Stimulated activated CD4-positive, alpha-beta T cell treated with anti-CD3 and anti-CD28 coated beads, Interleukin-2, amount 100 ng/mL, for 48 hours (primary cell): ENCODE measurements around the gene HELZ2.

ENCODE experiments used
- DNase-seq, 2 donors: peaks; one replicate each; pipeline ENCODE4 v3.0.0-alpha.2; 2020

HELZ2 gene

GRCh38 chr20:63549679-63550282, 24.3 kb downstream of the HELZ2 start:
- no peak for DNase-seq

DNA sequence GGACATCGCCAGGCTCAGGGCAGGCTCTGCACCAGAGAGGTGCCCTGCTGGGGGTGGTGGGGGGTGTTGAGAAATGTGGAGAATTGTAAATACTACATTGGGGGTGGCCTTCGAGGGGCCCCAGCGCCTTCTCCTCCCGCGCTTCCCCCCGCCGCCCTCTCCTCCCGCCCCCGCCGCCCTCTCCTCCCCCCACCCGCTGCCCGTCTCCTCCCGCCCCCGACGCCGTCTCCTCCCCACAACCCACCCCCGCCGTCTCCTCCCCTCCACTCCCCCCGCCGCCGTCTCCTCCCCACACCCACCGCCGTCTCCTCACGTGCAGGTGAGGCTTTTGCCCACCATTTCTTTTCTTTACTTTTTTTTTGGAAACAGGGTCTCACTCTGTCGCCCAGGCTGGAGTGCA, 25.0 kb downstream of the HELZ2 start:
- DNase-seq, result no peak

GRCh38 chr20:63548542-63548941, 25.5 kb downstream of the HELZ2 start:
- DNase-seq, result no peak

DNA sequence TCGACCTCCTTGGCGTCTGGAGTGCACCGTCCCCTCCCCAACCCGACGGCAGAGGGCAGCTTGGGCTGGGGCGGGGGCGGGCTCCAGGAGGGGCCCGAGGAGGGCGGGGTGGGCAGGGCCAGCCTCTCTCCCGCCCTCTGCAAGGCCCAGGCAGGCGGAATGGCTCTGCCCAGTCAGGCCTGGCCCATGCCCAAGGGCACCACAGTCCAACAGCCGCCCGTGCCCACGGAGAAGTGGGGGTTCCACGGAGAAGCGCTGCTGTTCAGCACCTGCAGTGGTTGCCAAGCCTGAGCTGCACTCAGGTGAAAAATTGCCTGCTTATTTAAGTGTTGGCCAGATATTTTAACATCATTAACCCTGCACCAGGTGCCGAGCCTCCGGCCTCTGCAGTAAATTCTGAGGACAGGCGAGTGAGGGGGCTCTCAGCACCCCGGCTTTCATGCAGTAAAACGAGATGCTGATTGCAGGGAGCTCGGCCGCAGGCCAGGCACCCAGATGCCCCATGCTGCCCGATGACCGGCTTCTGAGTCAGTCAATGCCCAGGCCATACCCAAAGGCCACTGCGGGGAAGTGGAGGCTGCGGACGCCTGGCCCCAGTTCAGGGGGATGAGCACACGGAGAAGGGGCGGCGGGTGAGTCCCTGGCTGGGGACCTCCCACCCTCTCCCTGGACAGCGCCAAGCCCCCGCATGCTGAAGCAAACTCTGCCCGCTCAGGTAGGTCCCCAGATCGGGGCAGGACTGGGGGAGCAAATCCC, 26.1 kb downstream of the HELZ2 start, which contains the start of gene SRMS:
SRMS (minus strand) TSS at position 25 of the 756 bp plus-strand sequence. CDS start 286 bp downstream, outside the sequence.
- no peak for DNase-seq

- no peak for DNase-seq
Measured at GRCh38 chr20:63546956-63547724, 26.9 kb downstream of the HELZ2 start.

GRCh38 chr20:63546256-63546955, 27.6 kb downstream of the HELZ2 start:
- DNase-seq, result no peak

DNA sequence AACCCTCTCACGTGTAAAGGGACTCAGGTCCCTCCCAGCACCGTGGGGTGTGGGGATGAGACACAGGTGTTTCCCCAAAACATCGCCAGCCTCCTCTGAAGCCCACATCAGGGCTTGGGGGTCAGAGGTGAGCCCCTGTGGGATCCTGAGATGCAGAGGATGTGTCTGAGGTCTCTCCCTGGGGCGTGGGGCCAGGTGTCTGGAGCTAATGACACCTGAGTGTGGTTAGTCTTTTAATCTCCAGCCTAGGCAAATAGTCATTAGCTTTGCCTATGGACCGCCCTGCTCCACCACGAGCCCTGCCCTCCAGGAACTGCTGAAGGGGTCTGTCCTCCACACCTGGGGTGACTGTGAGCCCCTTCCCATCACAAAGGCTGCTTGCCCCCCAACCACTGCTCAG, 28.2 kb downstream of the HELZ2 start:
- no peak for DNase-seq

GRCh38 chr20:63544958-63545516, 29.0 kb downstream of the HELZ2 start:
- DNase-seq, result no peak

- DNase-seq, result no peak
Measured at GRCh38 chr20:63544241-63544957, 29.6 kb downstream of the HELZ2 start.

DNA sequence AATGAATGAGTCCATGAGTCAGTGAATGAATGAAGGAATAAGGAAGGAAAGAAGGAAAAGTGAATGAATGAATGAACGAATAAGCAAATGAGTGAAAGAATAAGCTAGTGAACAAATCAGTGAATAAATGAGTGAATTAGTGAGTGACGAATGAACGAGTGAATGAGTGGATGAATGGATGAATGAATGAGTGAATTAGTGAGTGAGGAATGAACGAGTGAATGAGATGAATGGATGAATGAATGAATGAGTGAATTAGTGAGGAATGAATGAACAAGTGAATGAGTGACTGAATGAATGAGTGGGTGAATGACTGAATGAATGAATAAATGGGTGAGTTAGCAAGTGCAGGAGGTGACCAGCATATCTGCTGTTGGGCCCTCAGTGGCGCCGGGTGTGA, 30.3 kb downstream of the HELZ2 start:
- DNase-seq, result no peak

DNA sequence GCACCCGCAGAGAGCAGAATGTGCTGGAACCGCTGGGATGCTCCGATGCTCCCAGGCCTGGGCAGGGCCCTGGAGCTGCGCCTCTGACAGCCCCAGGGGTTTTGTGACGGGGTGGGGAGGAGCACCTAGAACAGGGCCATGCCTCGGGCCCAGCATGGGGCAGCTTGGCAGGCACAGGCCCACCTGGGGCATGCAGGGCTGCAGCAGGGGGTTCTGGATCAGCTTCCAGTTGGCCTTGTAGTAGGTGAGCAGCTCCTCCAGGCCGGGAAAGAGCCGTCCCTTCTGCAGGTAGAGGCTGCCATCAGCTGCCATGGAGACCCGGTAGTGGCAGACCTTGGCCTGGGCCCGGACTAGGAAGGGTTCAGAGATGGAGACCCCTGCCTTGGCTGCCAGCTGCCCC, 30.9 kb downstream of the HELZ2 start:
- DNase-seq, result no peak

- DNase-seq, result no peak
Measured at GRCh38 chr20:63542696-63543095, 31.3 kb downstream of the HELZ2 start.

- DNase-seq, result no peak
Measured at GRCh38 chr20:63542031-63542559, 31.9 kb downstream of the HELZ2 start.

DNA sequence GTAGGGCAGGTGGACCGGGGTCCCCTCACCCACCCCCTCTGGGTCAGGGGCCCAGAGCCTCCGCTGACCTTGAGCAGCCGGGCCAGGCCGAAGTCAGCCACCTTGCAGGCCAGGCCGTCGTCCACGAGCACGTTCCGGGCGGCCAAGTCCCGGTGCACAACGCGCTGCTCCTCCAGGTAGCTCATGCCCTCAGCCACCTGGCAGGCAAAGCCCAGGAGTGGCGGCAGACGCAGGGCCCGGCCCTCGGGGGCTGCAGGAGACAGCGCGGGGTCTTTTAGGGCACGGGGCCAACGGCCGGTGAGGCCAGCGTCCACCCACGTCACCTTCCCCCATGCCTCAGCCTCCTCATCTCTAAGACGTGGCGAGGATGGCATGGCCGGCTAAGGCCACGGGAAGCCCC, 32.7 kb downstream of the HELZ2 start:
- no peak for DNase-seq

DNA sequence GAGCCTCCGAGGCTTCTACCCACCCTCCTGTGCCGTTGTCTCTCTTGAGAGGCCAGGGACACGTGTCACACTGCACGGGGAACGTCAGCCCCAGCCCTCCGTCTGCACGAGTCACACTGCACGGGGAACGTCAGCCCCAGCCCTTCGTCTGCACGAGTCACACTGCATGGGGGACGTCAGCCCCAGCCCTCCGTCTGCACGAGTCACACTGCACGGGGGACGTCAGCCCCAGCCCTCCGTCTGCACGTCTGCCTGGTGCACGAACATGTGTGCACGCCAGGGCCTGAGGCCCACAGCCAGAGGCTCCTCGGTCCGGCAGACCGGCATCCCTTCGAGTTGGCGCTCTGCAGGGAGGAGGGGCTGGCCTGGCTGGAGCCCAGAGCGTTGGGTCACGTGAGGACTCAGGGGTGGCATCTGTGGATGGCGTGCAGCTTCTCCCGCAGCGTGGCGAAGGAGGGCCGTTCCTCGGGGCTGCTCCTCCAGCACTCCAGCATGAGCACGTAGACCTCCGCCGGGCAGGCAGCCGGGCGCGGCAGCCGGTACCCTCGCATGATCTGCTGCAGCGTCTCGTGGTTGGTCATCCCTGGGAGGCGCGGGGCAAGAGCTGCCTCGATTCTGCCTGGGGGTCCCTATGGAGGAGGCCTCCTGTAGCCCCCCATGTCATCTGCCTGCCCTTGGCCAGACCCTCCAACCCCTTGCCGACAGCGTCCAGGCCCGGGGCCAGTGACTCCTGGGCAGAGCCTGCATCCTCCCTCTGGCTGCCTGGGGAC, 33.4 kb downstream of the HELZ2 start:
- no peak for DNase-seq

DNA sequence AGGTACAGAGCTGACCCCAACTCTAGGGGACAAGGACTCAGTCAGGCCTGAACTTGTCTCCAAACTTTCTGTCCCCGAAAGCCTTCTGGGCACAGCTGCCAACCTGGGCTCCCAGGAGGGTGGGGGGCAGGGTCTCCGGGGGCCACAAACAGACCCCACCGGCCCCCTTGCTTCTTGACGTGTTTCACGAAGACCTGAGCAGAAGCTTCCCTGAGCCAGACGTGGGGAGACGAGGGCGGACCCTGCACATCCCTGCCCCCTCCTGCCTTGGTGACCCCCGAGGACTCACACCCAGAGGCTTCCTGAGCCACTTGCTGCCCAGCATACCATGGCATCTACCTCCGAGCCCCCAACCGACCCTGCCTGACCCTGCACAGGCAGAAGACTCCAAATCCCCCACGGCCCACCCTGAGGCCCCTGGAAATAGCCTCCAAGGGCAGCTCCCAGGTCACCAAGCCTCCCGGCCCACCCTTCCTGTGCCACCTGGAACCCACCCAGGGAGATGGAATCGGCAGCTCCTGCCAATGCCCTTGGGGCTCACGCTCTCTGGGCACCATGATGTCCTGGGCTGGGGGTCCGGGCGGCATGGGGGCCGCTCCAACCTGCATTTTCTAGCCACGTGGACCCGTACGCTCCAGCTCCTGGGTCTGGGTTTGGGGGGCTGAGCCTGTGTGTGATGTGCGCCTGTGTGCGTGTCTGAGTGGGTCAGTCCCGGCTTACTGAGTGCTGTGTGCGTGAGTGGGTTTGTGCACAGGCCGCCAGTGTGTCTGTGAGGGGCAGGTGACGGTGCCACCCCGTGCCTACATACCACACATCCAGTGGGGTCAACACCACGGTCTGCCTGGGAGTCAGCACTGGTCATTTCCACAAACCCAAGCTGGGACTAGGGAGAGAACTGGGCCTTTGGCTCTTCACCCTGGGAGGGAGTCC, 34.3 kb downstream of the HELZ2 start:
- DNase-seq, result no peak

DNA sequence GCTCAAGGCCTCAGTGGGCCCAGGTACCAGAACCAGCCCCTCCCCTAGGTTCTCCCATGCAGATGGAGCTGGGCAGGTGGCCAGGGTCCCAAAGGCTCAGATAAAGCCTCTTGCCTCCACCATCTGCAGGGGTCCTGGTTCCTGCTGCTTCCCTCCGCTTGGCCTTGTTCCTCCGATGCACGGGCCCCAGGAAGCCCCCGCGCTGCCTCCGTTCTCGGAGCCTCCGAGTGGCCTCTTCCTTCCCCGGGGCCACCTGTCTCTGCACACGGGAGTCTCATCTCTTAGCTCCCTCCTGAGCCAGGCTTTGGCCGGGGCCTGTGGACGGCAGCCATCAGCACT, 35.0 kb downstream of the HELZ2 start:
- DNase-seq, result no peak

- no peak for DNase-seq
Measured at GRCh38 chr20:63538204-63539091, 35.6 kb downstream of the HELZ2 start.
